Neural progenitor cell (in vitro differentiated cells): ENCODE data around the gene IGSF8. TPM values are rescaled to one million over a fixed set of nuclear protein-coding genes. Genes with fewer than 3 reads are reported as not detected.
A peak's percentile ranks its signal among the peaks of the same experiment; 100 is the strongest.

Experiments
- DNase-seq: peaks from one replicate; pipeline ENCODE4 v3.0.0-alpha.2; 2016; ENCODE audit warnings: low spot score
- H2AFZ ChIP-seq: fragments of 200-600 bp; sonication (generic); replicated peaks from 2 replicates; pipeline ENCODE4 v1.6.1; 2016; ENCODE audit warnings: antibody characterized with exemption
- H3F3A ChIP-seq: fragments of 200-600 bp; sonication (generic); 2 replicates; pipeline ENCODE4 v1.6.1; 2016; ENCODE audit warnings: antibody characterized with exemption, low read depth
- H3K27ac ChIP-seq: fragments of 200-600 bp; sonication (generic); 2 replicates; pipeline ENCODE4 v1.5.1; 2016; ENCODE audit warnings: mild to moderate bottlenecking
- H3K27me3 ChIP-seq: fragments of 200-600 bp; sonication (generic); 2 replicates; pipeline ENCODE4 v1.6.1; 2016; ENCODE audit warnings: mild to moderate bottlenecking, moderate library complexity
- H3K36me3 ChIP-seq: fragments of 200-600 bp; sonication (generic); 2 replicates; pipeline ENCODE4 v1.5.1; 2016
- H3K4me1 ChIP-seq: fragments of 200-600 bp; sonication (generic); 2 replicates; pipeline ENCODE4 v1.6.1; 2016; ENCODE audit warnings: mixed run types
- H3K4me2 ChIP-seq: fragments of 200-600 bp; sonication (generic); 2 replicates; pipeline ENCODE4 v1.6.1; 2016
- H3K4me3 ChIP-seq: fragments of 200-600 bp; sonication (generic); 2 replicates; pipeline ENCODE4 v1.5.1; 2016
- H3K79me2 ChIP-seq: fragments of 200-600 bp; sonication (generic); 2 replicates; pipeline ENCODE4 v1.6.1; 2016; ENCODE audit warnings: low read depth
- H3K9ac ChIP-seq: fragments of 200-600 bp; sonication (generic); 2 replicates; pipeline ENCODE4 v1.6.1; 2016
- H3K9me3 ChIP-seq: fragments of 200-600 bp; sonication (generic); 2 replicates; pipeline ENCODE4 v1.5.1; 2016; ENCODE audit warnings: low read depth
- H4K20me1 ChIP-seq: fragments of 200-600 bp; sonication (generic); 2 replicates; pipeline ENCODE4 v1.6.1; 2016; ENCODE audit warnings: low read depth
- H3K27ac Mint-ChIP-seq: 3 replicates; pipeline ENCODE4 v1.8.0; 2021; ENCODE audit warnings: mixed read lengths
- H3K27me3 Mint-ChIP-seq: 2 replicates; pipeline ENCODE4 v1.8.0; 2022; ENCODE audit warnings: low read depth, mild to moderate bottlenecking, inconsistent platforms, moderate library complexity, mixed read lengths; ENCODE audit not compliant: insufficient read depth
- H3K36me3 Mint-ChIP-seq: 3 replicates; pipeline ENCODE4 v1.8.0; 2021; ENCODE audit warnings: mixed read lengths
- H3K4me1 Mint-ChIP-seq: 3 replicates; pipeline ENCODE4 v1.8.0; 2021; ENCODE audit warnings: mixed read lengths
- H3K4me3 Mint-ChIP-seq: 3 replicates; pipeline ENCODE4 v1.8.0; 2021; ENCODE audit warnings: mild to moderate bottlenecking, moderate library complexity, mixed read lengths
- H3K9me3 Mint-ChIP-seq: 3 replicates; pipeline ENCODE4 v1.8.0; 2020; ENCODE audit warnings: mixed read lengths
- EZH2 ChIP-seq: fragments of 200-600 bp; sonication (generic); IDR thresholded peaks from 2 replicates; pipeline ENCODE4 v1.6.1; 2017; ENCODE audit warnings: antibody characterized with exemption, mild to moderate bottlenecking, moderate library complexity
- EZH2phosphoT487 ChIP-seq: fragments of 200-600 bp; sonication (generic); IDR thresholded peaks from 2 replicates; pipeline ENCODE4 v1.6.1; 2017; ENCODE audit warnings: antibody characterized with exemption
- total RNA-seq: library from RNA; depleted of rRNA; stranded (reverse); fragments of >200 nt; gene quantifications from 2 replicates; pipeline ENCODE4 v1.2.3, GENCODE V29; 2015; ENCODE audit warnings: low replicate concordance
- TF ChIP-seq, protein P1 (sequence below): fragments of 200-600 bp; sonication (generic); IDR thresholded peaks from 2 replicates; pipeline ENCODE4 v1.5.1; 2017; ENCODE audit warnings: antibody characterized with exemption, mild to moderate bottlenecking

The IGSF8 gene
- total RNA-seq, 1 donor from 2014 or later, result 9.4 TPM

DNA sequence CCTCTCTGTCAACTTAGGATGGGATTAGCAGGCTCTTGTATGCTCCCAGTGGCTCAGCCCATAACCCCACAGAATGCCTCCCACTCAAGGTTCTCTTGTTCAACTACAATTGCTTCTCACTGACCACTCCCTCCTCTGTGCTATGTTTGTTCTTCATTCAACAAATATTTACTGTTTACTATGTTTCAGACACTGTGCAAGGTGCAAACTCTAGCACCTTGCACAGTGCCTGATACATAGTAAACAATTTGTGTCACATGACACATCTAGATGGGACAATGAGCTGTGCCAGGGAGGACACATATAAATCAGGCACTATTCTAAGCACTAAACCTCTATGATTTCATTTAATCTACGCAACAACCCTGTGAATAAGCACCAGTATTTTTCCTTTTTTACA lies 32.5 kb upstream of the IGSF8 start:
- H3K36me3 Mint-ChIP-seq, result peaks cover 63% of the 10 kb centered on the region
- Histone ChIP-seq H3K4me1 (no peaks in the 10 kb centered on the region), H3K9me3 (no peaks in the 10 kb centered on the region), H4K20me1 (no peaks in the 10 kb centered on the region), H3K36me3 (peaks cover 6% of the 10 kb centered on the region), H3K27me3 (no peaks in the 10 kb centered on the region), H3K27ac (no peak overlapping the region), H2AFZ (no peak overlapping the region), H3K4me2 (no peak overlapping the region), H3K79me2 (no peaks in the 10 kb centered on the region), H3K9ac (no peak overlapping the region), H3K4me3 (no peak overlapping the region), H3F3A (peaks cover 3% of the 10 kb centered on the region)
- H3K4me3 Mint-ChIP-seq, result no peak overlapping the region
- no peak for DNase-seq
- H3K27ac Mint-ChIP-seq, result peak overlapping the region; percentile 33
- H3K9me3 Mint-ChIP-seq, result no peaks in the 10 kb centered on the region
- H3K4me1 Mint-ChIP-seq, result peaks cover 6% of the 10 kb centered on the region
- no peak for TF ChIP-seq EZH2
- H3K27me3 Mint-ChIP-seq, result peaks cover 2% of the 10 kb centered on the region

DNA sequence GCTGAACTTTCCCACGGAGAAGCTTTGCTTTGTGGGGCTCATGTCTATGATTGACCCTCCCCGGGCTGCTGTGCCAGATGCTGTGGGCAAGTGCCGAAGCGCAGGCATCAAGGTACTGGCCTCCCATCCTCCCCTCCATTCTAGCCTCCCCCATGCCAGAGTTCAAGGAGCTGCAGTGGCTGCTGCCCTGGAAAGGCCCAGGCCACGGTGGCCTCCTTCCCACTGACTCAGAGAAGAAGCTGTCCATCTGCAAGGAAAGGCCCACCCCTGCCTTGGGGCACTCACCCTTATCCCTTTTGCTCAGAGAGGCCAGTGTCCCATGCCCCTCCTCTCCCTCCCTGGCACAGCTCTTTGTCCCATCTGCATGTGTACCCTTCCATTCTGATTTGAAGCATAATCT lies 32.1 kb upstream of the IGSF8 start:
- Mint-ChIP-seq H3K27ac (peak overlapping the region; percentile 33), H3K9me3 (no peaks in the 10 kb centered on the region), H3K4me3 (no peak overlapping the region), H3K4me1 (peaks cover 6% of the 10 kb centered on the region), H3K36me3 (peaks cover 60% of the 10 kb centered on the region), H3K27me3 (peaks cover 2% of the 10 kb centered on the region)
- peaks cover 3% of the 10 kb centered on the region for H3F3A ChIP-seq
- TF ChIP-seq EZH2 (no peak), EZH2phosphoT487 (no peak)
- TF ChIP-seq, protein P1, sequence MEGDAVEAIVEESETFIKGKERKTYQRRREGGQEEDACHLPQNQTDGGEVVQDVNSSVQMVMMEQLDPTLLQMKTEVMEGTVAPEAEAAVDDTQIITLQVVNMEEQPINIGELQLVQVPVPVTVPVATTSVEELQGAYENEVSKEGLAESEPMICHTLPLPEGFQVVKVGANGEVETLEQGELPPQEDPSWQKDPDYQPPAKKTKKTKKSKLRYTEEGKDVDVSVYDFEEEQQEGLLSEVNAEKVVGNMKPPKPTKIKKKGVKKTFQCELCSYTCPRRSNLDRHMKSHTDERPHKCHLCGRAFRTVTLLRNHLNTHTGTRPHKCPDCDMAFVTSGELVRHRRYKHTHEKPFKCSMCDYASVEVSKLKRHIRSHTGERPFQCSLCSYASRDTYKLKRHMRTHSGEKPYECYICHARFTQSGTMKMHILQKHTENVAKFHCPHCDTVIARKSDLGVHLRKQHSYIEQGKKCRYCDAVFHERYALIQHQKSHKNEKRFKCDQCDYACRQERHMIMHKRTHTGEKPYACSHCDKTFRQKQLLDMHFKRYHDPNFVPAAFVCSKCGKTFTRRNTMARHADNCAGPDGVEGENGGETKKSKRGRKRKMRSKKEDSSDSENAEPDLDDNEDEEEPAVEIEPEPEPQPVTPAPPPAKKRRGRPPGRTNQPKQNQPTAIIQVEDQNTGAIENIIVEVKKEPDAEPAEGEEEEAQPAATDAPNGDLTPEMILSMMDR, result no peak
- no peak overlapping the region for H3K4me3 ChIP-seq
- no peak overlapping the region for H3K9ac ChIP-seq
- H3K27ac ChIP-seq, result no peak overlapping the region
- H3K36me3 ChIP-seq, result peaks cover 6% of the 10 kb centered on the region
- no peaks in the 10 kb centered on the region for H3K79me2 ChIP-seq
- H3K4me1 ChIP-seq, result no peaks in the 10 kb centered on the region
- H4K20me1 ChIP-seq, result no peaks in the 10 kb centered on the region
- H2AFZ ChIP-seq, result no peak overlapping the region
- H3K4me2 ChIP-seq, result no peak overlapping the region
- no peaks in the 10 kb centered on the region for H3K27me3 ChIP-seq
- H3K9me3 ChIP-seq, result no peaks in the 10 kb centered on the region
- no peak for DNase-seq

DNA sequence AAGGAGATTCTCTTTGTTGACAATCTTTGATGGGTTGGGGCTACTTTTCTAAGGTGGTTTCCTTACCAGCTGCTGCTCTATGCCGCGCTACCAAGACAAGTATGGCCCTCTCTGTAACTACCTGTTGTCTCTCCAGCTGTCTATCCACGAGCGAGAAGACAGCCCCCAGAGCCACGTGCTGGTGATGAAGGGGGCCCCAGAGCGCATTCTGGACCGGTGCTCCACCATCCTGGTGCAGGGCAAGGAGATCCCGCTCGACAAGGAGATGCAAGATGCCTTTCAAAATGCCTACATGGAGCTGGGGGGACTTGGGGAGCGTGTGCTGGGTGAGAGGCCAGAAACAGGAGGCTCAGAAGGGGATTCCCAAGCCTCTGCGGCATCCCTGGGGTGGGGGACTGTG lies 31.5 kb upstream of the IGSF8 start:
- H3K79me2 ChIP-seq, result no peaks in the 10 kb centered on the region
- H3K4me2 ChIP-seq, result no peak overlapping the region
- no peak overlapping the region for H3K4me3 ChIP-seq
- H3K9me3 ChIP-seq, result no peaks in the 10 kb centered on the region
- H3F3A ChIP-seq, result peaks cover 3% of the 10 kb centered on the region
- H2AFZ ChIP-seq, result no peak overlapping the region
- H3K4me1 Mint-ChIP-seq, result peaks cover 6% of the 10 kb centered on the region
- H3K27me3 Mint-ChIP-seq, result peaks cover 2% of the 10 kb centered on the region
- no peaks in the 10 kb centered on the region for H4K20me1 ChIP-seq
- peaks cover 57% of the 10 kb centered on the region for H3K36me3 Mint-ChIP-seq
- no peaks in the 10 kb centered on the region for H3K27me3 ChIP-seq
- no peak overlapping the region for H3K27ac ChIP-seq
- H3K36me3 ChIP-seq, result peaks cover 6% of the 10 kb centered on the region
- TF ChIP-seq EZH2phosphoT487, result no peak
- TF ChIP-seq, protein P1, result no peak
- TF ChIP-seq EZH2, result no peak
- no peak for DNase-seq
- no peak overlapping the region for H3K4me3 Mint-ChIP-seq
- no peak overlapping the region for H3K27ac Mint-ChIP-seq
- no peaks in the 10 kb centered on the region for H3K9me3 Mint-ChIP-seq
- H3K9ac ChIP-seq, result no peak overlapping the region
- H3K4me1 ChIP-seq, result no peaks in the 10 kb centered on the region

DNA sequence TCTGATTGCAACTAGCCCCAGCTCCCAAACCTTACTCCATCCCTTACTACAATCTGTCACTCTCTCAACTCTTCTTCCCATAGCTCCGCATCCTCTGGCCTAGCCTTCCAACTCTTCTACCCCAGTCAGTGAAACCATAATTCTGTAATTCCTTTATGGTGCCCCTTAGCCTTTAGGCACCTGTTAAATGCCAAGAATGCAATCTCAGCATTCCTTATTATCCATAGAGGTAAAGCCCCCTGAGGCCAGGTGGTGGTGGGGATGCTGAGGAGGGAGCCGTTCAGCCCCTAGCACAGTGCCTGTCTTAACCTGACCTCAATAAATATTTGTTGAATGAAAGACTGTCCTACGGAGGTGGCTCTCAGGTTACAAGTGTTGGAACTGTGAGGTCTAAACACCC lies 31.1 kb upstream of the IGSF8 start:
- H4K20me1 ChIP-seq, result no peaks in the 10 kb centered on the region
- H3K36me3 ChIP-seq, result peaks cover 6% of the 10 kb centered on the region
- H2AFZ ChIP-seq, result no peak overlapping the region
- Mint-ChIP-seq H3K36me3 (peaks cover 55% of the 10 kb centered on the region), H3K4me3 (no peak overlapping the region), H3K4me1 (peaks cover 3% of the 10 kb centered on the region), H3K27me3 (peaks cover 2% of the 10 kb centered on the region), H3K9me3 (no peaks in the 10 kb centered on the region), H3K27ac (no peak overlapping the region)
- no peaks in the 10 kb centered on the region for H3K9me3 ChIP-seq
- TF ChIP-seq EZH2 (no peak), EZH2phosphoT487 (no peak)
- TF ChIP-seq, protein P1, result no peak
- H3K79me2 ChIP-seq, result no peaks in the 10 kb centered on the region
- H3K27me3 ChIP-seq, result no peaks in the 10 kb centered on the region
- no peak overlapping the region for H3K27ac ChIP-seq
- peaks cover under 1% of the 10 kb centered on the region for H3F3A ChIP-seq
- no peak for DNase-seq
- H3K4me1 ChIP-seq, result no peaks in the 10 kb centered on the region
- no peak overlapping the region for H3K4me2 ChIP-seq
- no peak overlapping the region for H3K4me3 ChIP-seq
- no peak overlapping the region for H3K9ac ChIP-seq
